Testis (tissue), 3 donors: ENCODE results near the gene KISS1R. TPM values are rescaled to one million over a fixed set of nuclear protein-coding genes. Genes with fewer than 3 reads are reported as not detected.

Experiments
- DNase-seq: peaks from one replicate; pipeline ENCODE4 v3.0.0-alpha.2; 2019
- H3K27ac ChIP-seq, 2 donors: fragments of 200-600 bp; sonication (generic); one replicate each; pipeline ENCODE4 v1.5.1; 2019
- H3K27me3 ChIP-seq: fragments of 200-600 bp; sonication (generic); one replicate; pipeline ENCODE4 v1.5.1; 2019
- H3K36me3 ChIP-seq: fragments of 200-600 bp; sonication (generic); one replicate; pipeline ENCODE4 v1.5.1; 2017; ENCODE audit warnings: low read depth; ENCODE audit errors: missing control alignments
- H3K4me1 ChIP-seq: fragments of 200-600 bp; sonication (generic); one replicate; pipeline ENCODE4 v1.5.1; 2019
- H3K4me3 ChIP-seq, 2 donors: fragments of 200-600 bp; sonication (generic); one replicate each; pipeline ENCODE4 v1.5.1; 2017 to 2019
- H3K9me3 ChIP-seq: fragments of 200-600 bp; sonication (generic); one replicate; pipeline ENCODE4 v1.5.1; 2017
- POLR2A ChIP-seq: fragments of 450-650 bp; IDR thresholded peaks from one replicate; pipeline ENCODE4 v1.6.1; 2017; ENCODE audit warnings: antibody characterized with exemption, mild to moderate bottlenecking, moderate library complexity
- WGBS, 2 donors: methylation state at CpG; one replicate each; pipeline ENCODE4 v1.1.5; 2018; 5-methylcytosine and 5-hydroxymethylcytosine counted together
- intact Hi-C: fragments of 100-400 bp; cut with DNase I; formaldehyde crosslinking; loops from one replicate; pipeline ENCODE4 v1.15.1; 2023; ENCODE audit warnings: low total_unique reads
- polyA plus RNA-seq: library from polyadenylated mRNA; stranded (reverse); fragments of 350-450 nt; fragmentation: Illumina TruSeq; extraction: RNeasy Lipid Tissue Mini Kit (QIAGEN cat#74804); gene quantifications from one replicate; pipeline ENCODE4 v1.2.3, GENCODE V29; 2014; ENCODE audit warnings: low read depth, low replicate concordance; ENCODE audit not compliant: insufficient read depth
- total RNA-seq, 2 donors: library from RNA; depleted of rRNA; stranded (reverse); fragments of >200 nt; gene quantifications; one replicate each; pipeline ENCODE4 v1.2.3, GENCODE V29; 2016
- TF ChIP-seq, protein P1 (sequence below), 3 experiments: fragments of 450-650 bp in 2 of 3; fragments of 200-600 bp in 1 of 3; sonication (generic) in 1 of 3; IDR thresholded peaks; one replicate each; pipeline ENCODE4 v1.5.1; 2016 to 2019; ENCODE audit warnings: antibody characterized with exemption in 3 of 3, mild to moderate bottlenecking in 2 of 3, moderate library complexity in 1 of 3

The KISS1R gene
- total and polyA plus RNA-seq, 3 donors from 2014 or later: not detected

DNA sequence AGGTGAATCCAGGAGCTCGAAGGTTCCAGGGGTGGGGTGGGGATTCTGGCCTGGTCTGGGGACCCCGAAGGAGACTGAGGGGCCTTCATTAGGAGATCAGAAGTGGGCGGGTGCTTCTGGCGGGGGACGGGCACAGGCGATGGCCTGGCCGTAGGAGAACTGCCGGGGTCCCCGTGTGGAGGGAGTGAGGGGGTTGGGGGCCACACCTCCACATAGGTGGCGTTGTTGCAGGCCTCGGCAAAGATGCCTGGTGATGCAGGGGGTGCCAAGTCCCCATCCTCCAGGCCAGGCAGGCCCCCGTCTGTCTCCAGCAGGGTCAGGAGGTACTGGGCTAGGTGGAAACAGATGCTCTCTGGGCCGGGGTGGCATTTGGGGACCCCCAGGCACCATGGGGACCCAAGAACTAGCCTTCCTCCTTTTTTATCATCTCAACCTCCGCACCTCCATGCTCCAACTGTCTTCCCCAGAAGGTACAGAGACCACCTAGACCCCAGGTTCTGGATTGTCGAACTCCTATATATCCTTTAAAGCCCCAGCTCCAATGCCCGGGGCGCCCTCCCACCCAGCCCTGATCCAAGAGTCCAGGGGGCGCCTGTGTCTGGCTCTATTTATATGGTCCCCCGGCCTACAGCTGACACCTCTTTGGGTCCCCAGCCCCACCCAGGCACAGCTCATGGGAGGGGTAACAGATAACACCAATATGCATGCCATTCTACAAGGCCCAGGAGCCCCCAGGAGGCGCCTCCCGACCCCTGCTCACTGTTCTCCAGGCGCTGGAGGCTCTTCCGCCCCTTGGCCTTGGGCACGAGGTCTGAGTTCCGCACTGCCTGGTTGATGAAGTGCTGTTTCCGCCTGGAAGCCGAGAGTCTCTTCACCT lies 15.7 kb upstream of the KISS1R start:
- no peak for DNase-seq
- TF ChIP-seq, protein P1, sequence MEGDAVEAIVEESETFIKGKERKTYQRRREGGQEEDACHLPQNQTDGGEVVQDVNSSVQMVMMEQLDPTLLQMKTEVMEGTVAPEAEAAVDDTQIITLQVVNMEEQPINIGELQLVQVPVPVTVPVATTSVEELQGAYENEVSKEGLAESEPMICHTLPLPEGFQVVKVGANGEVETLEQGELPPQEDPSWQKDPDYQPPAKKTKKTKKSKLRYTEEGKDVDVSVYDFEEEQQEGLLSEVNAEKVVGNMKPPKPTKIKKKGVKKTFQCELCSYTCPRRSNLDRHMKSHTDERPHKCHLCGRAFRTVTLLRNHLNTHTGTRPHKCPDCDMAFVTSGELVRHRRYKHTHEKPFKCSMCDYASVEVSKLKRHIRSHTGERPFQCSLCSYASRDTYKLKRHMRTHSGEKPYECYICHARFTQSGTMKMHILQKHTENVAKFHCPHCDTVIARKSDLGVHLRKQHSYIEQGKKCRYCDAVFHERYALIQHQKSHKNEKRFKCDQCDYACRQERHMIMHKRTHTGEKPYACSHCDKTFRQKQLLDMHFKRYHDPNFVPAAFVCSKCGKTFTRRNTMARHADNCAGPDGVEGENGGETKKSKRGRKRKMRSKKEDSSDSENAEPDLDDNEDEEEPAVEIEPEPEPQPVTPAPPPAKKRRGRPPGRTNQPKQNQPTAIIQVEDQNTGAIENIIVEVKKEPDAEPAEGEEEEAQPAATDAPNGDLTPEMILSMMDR (IDR thresholded peaks at IDR 0.05): no peak
- TF ChIP-seq POLR2A: no peak
- H3K27me3 ChIP-seq: no peaks in the 10 kb centered on the region
- H3K4me3 ChIP-seq: no peak overlapping the region
- intact Hi-C loops: no loop called here
- H3K27ac ChIP-seq: no peak overlapping the region
- no peaks in the 10 kb centered on the region for H3K4me1 ChIP-seq
- no peaks in the 10 kb centered on the region for H3K9me3 ChIP-seq
- H3K36me3 ChIP-seq: no peaks in the 10 kb centered on the region
- WGBS, 2 donors: 86 to 87% methylated on average over 19 to 26 of the region's 27 CpGs

DNA sequence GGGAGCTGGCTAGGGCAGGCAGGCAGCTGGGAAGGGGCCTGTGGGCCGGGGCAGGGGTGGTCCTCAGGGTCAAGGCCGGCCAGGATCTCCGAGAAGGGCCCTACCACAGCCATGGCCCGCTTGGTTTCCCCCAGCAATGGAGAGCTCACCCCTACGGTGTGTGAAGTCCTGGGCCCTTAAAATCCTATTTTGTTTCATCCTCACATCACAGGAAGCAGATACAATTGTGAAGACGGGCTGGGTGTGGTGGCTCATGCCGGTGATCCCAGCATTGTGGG lies 15.1 kb upstream of the KISS1R start:
- Histone ChIP-seq H3K4me3 (no peak overlapping the region), H3K9me3 (no peaks in the 10 kb centered on the region), H3K27ac (no peak overlapping the region), H3K27me3 (no peaks in the 10 kb centered on the region), H3K4me1 (no peaks in the 10 kb centered on the region), H3K36me3 (no peaks in the 10 kb centered on the region)
- WGBS, 2 donors: 81 to 89% methylated on average over 4 to 6 of the region's 7 CpGs
- no peak for TF ChIP-seq POLR2A
- TF ChIP-seq, protein P1 (IDR thresholded peaks at IDR 0.05): no peak
- intact Hi-C loops: no loop called here
- no peak for DNase-seq

DNA sequence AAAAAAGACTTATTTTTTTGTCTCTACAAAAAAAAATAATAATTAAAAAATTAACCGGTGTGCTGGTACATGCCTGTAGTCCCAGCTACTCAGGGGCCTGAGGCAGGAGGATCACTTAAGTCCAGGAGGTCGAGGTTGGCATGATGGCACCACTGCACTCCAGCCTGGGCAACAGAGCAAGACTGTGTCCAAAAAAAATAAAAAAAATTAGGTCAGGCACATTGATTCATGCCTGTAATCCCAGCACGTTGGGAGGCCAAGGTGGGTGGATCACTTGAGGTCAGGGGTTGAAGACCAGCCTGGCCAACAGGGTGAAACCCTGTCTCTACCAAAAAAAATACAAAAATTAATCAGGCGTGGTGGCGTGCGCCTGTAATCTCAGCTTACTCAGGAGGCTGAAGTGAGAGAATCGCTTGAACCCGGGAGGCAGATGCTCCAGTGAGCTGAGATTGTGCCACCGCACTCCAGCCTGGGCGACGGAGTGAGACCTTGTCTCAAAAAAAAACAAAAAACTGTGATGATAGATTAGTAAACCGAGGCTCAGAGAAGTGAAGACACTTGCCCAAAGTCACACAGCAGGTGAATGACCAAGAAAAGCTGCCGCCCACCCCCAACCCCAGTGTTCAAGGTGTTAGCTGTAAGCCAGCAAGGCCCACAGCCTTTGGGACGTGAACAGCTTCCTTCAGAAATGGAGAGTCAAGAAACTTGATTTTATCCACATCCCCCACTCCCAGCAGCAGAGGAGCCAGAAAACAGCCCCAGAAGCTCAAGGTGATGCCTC lies 14.5 kb upstream of the KISS1R start:
- H3K4me3 ChIP-seq: no peak overlapping the region
- DNase-seq: no peak
- no peaks in the 10 kb centered on the region for H3K36me3 ChIP-seq
- TF ChIP-seq POLR2A: no peak
- TF ChIP-seq, protein P1 (IDR thresholded peaks at IDR 0.05): no peak
- intact Hi-C loops: no loop called here
- 90 to 92% methylated on average over 14 of the region's 14 CpGs for WGBS, 2 donors
- no peaks in the 10 kb centered on the region for H3K4me1 ChIP-seq
- H3K9me3 ChIP-seq: no peaks in the 10 kb centered on the region
- no peaks in the 10 kb centered on the region for H3K27me3 ChIP-seq
- H3K27ac ChIP-seq: no peak overlapping the region

DNA sequence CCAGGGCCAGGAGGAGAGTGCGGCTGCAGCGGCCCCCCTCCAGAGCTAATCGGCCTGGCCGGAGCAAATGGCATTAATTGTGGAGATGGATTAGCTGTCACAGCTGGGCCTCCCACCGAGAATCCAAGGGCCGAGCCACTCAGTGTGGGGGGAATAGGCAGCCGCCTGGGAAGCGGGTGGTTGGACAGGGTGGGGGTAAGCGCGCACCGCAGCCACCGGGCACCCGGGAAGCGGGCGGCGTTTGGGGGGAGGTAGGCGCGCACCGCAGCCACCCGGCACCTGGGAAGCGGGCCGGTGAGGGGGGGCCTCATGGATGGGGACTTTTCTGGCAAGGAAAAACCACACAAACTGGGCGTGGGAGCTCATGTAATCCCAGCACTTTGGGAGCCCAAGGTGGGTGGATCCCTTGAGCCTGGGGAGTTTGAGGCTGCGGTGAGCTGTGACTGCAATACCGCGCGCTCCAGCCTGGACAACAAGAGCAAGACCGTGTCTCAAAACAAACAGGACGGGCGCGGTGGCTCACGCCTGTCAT lies 13.8 kb upstream of the KISS1R start:
- no peak overlapping the region for H3K27ac ChIP-seq
- TF ChIP-seq, protein P1 (IDR thresholded peaks at IDR 0.05): no peak
- TF ChIP-seq POLR2A: no peak
- no peak overlapping the region for H3K4me3 ChIP-seq
- no peaks in the 10 kb centered on the region for H3K27me3 ChIP-seq
- no peak for DNase-seq
- intact Hi-C loops: no loop called here
- no peaks in the 10 kb centered on the region for H3K4me1 ChIP-seq
- no peaks in the 10 kb centered on the region for H3K9me3 ChIP-seq
- no peaks in the 10 kb centered on the region for H3K36me3 ChIP-seq
- WGBS, 2 donors: 75 to 85% methylated on average over 12 to 32 of the region's 32 CpGs
